GM23338 (cell line): ENCODE measurements around the gene TNRC18. TPM values are rescaled to one million over a fixed set of nuclear protein-coding genes. Genes with fewer than 3 reads are reported as not detected.

ENCODE experiments used
- CREB1 ChIP-seq: fragments of 250-450 bp; sonication (Bioruptor Pico); IDR thresholded peaks from 2 replicates; pipeline ENCODE4 v1.5.0; 2020; ENCODE audit warnings: low read depth, mild to moderate bottlenecking, moderate library complexity
- EZH2 ChIP-seq: fragments of 200-600 bp; sonication (generic); IDR thresholded peaks from one replicate; pipeline ENCODE4 v1.8.0; 2017; ENCODE audit warnings: antibody characterized with exemption, mild to moderate bottlenecking, low read depth; ENCODE audit not compliant: unreplicated experiment
- EZH2phosphoT487 ChIP-seq: fragments of 200-600 bp; sonication (generic); IDR thresholded peaks from one replicate; pipeline ENCODE4 v1.8.1; 2018; ENCODE audit warnings: antibody characterized with exemption; ENCODE audit not compliant: unreplicated experiment
- JUNB ChIP-seq: IDR thresholded peaks from one replicate; pipeline ENCODE4 v1.6.1; 2016; ENCODE audit warnings: antibody characterized with exemption; ENCODE audit not compliant: unreplicated experiment
- POLR2AphosphoS5 ChIP-seq: IDR thresholded peaks from 2 replicates; pipeline ENCODE4 v1.6.1; 2016; ENCODE audit warnings: antibody characterized with exemption, low read depth
- REST ChIP-seq: IDR thresholded peaks from one replicate; pipeline ENCODE4 v1.6.1; 2018; ENCODE audit warnings: antibody characterized with exemption; ENCODE audit not compliant: unreplicated experiment
- STAT1 ChIP-seq: IDR thresholded peaks from one replicate; pipeline ENCODE4 v1.6.1; 2016; ENCODE audit warnings: antibody characterized with exemption; ENCODE audit not compliant: unreplicated experiment
- ZNF114 ChIP-seq: fragments of 250-450 bp; sonication (Bioruptor Pico); IDR thresholded peaks from 2 replicates; pipeline ENCODE4 v1.5.0; 2020; ENCODE audit warnings: mild to moderate bottlenecking, moderate library complexity
- ZNF331 ChIP-seq: fragments of 250-450 bp; sonication (Bioruptor Pico); IDR thresholded peaks from 2 replicates; pipeline ENCODE4 v1.5.0; 2020; ENCODE audit warnings: low read depth, mild to moderate bottlenecking, moderate library complexity
- polyA plus RNA-seq: library from polyadenylated mRNA; unstranded; fragments of >200 nt; fragmentation: Nextera tagmentation; extraction: Ambion mirVana; gene quantifications from 2 replicates; pipeline ENCODE4 v1.2.1, GENCODE V29; 2016
- total RNA-seq: library from RNA; depleted of rRNA; stranded (reverse); fragments of >200 nt; shearing (Covaris generic); gene quantifications from 2 replicates; pipeline ENCODE4 v1.2.3, GENCODE V29; 2014
- TF ChIP-seq, protein P1 (sequence below): fragments of 250-450 bp; sonication (Bioruptor Pico); IDR thresholded peaks from 2 replicates; pipeline ENCODE4 v1.5.0; 2020; ENCODE audit warnings: mild to moderate bottlenecking, moderate library complexity
- TF ChIP-seq, protein P2 (sequence below), 2 experiments: fragments of 200-600 bp in 1 of 2; sonication (generic) in 1 of 2; conservative IDR thresholded peaks; 2 replicates each; pipeline versions ENCODE4 v1.5.1 to v1.6.1; 2016 to 2017; ENCODE audit warnings: antibody characterized with exemption in 2 of 2, low read depth in 2 of 2, mild to moderate bottlenecking in 2 of 2, moderate library complexity in 1 of 2

TNRC18 gene
- total and polyA plus RNA-seq, 2 experiments from 2014 or later = 2.1 to 17.5 TPM

- TF ChIP-seq, protein P1, sequence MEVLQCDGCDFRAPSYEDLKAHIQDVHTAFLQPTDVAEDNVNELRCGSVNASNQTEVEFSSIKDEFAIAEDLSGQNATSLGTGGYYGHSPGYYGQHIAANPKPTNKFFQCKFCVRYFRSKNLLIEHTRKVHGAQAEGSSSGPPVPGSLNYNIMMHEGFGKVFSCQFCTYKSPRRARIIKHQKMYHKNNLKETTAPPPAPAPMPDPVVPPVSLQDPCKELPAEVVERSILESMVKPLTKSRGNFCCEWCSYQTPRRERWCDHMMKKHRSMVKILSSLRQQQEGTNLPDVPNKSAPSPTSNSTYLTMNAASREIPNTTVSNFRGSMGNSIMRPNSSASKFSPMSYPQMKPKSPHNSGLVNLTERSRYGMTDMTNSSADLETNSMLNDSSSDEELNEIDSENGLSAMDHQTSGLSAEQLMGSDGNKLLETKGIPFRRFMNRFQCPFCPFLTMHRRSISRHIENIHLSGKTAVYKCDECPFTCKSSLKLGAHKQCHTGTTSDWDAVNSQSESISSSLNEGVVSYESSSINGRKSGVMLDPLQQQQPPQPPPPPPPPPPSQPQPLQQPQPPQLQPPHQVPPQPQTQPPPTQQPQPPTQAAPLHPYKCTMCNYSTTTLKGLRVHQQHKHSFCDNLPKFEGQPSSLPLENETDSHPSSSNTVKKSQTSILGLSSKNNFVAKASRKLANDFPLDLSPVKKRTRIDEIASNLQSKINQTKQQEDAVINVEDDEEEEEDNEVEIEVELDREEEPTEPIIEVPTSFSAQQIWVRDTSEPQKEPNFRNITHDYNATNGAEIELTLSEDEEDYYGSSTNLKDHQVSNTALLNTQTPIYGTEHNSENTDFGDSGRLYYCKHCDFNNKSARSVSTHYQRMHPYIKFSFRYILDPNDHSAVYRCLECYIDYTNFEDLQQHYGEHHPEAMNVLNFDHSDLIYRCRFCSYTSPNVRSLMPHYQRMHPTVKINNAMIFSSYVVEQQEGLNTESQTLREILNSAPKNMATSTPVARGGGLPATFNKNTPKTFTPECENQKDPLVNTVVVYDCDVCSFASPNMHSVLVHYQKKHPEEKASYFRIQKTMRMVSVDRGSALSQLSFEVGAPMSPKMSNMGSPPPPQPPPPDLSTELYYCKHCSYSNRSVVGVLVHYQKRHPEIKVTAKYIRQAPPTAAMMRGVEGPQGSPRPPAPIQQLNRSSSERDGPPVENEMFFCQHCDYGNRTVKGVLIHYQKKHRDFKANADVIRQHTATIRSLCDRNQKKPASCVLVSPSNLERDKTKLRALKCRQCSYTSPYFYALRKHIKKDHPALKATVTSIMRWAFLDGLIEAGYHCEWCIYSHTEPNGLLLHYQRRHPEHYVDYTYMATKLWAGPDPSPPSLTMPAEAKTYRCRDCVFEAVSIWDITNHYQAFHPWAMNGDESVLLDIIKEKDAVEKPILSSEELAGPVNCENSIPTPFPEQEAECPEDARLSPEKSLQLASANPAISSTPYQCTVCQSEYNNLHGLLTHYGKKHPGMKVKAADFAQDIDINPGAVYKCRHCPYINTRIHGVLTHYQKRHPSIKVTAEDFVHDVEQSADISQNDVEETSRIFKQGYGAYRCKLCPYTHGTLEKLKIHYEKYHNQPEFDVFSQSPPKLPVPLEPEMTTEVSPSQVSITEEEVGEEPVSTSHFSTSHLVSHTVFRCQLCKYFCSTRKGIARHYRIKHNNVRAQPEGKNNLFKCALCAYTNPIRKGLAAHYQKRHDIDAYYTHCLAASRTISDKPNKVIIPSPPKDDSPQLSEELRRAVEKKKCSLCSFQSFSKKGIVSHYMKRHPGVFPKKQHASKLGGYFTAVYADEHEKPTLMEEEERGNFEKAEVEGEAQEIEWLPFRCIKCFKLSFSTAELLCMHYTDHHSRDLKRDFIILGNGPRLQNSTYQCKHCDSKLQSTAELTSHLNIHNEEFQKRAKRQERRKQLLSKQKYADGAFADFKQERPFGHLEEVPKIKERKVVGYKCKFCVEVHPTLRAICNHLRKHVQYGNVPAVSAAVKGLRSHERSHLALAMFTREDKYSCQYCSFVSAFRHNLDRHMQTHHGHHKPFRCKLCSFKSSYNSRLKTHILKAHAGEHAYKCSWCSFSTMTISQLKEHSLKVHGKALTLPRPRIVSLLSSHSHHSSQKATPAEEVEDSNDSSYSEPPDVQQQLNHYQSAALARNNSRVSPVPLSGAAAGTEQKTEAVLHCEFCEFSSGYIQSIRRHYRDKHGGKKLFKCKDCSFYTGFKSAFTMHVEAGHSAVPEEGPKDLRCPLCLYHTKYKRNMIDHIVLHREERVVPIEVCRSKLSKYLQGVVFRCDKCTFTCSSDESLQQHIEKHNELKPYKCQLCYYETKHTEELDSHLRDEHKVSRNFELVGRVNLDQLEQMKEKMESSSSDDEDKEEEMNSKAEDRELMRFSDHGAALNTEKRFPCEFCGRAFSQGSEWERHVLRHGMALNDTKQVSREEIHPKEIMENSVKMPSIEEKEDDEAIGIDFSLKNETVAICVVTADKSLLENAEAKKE (CRISPR knock-in tag) = no peak
- TF ChIP-seq EZH2 (no peak), JUNB (no peak), ZNF114 (no peak), EZH2phosphoT487 (no peak), REST (no peak), CREB1 (CRISPR knock-in tag) (no peak), POLR2AphosphoS5 (no peak), ZNF331 (CRISPR knock-in tag) (no peak), STAT1 (no peak)
- TF ChIP-seq, protein P2, sequence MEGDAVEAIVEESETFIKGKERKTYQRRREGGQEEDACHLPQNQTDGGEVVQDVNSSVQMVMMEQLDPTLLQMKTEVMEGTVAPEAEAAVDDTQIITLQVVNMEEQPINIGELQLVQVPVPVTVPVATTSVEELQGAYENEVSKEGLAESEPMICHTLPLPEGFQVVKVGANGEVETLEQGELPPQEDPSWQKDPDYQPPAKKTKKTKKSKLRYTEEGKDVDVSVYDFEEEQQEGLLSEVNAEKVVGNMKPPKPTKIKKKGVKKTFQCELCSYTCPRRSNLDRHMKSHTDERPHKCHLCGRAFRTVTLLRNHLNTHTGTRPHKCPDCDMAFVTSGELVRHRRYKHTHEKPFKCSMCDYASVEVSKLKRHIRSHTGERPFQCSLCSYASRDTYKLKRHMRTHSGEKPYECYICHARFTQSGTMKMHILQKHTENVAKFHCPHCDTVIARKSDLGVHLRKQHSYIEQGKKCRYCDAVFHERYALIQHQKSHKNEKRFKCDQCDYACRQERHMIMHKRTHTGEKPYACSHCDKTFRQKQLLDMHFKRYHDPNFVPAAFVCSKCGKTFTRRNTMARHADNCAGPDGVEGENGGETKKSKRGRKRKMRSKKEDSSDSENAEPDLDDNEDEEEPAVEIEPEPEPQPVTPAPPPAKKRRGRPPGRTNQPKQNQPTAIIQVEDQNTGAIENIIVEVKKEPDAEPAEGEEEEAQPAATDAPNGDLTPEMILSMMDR (conservative IDR thresholded peaks at IDR 0.05; ENCODE audit: low read depth in 2 of 2) = no peak
Observed at GRCh38 chr7:5283421-5284303, 140.0 kb downstream of the TNRC18 start (continued).
